Effector memory CD4-positive, alpha-beta T cell (primary cell): ENCODE data around the gene KISS1R.

Source experiments
- DNase-seq, 3 donors: peaks; one replicate each; pipeline ENCODE4 v3.0.0-alpha.2; 2020
- H3K27ac ChIP-seq: 2 replicates; pipeline ENCODE4 v1.7.0; 2013; ENCODE audit warnings: mild to moderate bottlenecking, low read length, moderate library complexity; ENCODE audit not compliant: insufficient read depth, poor library complexity, severe bottlenecking
- H3K27me3 ChIP-seq: replicated peaks from 2 replicates; pipeline ENCODE4 v1.7.0; 2013; ENCODE audit warnings: mild to moderate bottlenecking, low read length; ENCODE audit not compliant: insufficient read depth, control insufficient read depth, poor library complexity, severe bottlenecking
- H3K36me3 ChIP-seq: 2 replicates; pipeline ENCODE4 v1.7.0; 2013; ENCODE audit warnings: mild to moderate bottlenecking, low read length, moderate library complexity; ENCODE audit not compliant: control insufficient read depth, insufficient read depth
- H3K4me1 ChIP-seq: 2 replicates; pipeline ENCODE4 v1.7.0; 2013; ENCODE audit warnings: low read length, mild to moderate bottlenecking; ENCODE audit not compliant: control insufficient read depth, insufficient read depth, poor library complexity, severe bottlenecking
- H3K4me3 ChIP-seq: 2 replicates; pipeline ENCODE4 v1.7.0; 2013; ENCODE audit warnings: low read length, low read depth, mild to moderate bottlenecking; ENCODE audit not compliant: insufficient read depth, poor library complexity, severe bottlenecking
- H3K9me3 ChIP-seq: 2 replicates; pipeline ENCODE4 v1.7.0; 2013; ENCODE audit warnings: mild to moderate bottlenecking, low read length, moderate library complexity; ENCODE audit not compliant: control insufficient read depth

The KISS1R gene

DNA sequence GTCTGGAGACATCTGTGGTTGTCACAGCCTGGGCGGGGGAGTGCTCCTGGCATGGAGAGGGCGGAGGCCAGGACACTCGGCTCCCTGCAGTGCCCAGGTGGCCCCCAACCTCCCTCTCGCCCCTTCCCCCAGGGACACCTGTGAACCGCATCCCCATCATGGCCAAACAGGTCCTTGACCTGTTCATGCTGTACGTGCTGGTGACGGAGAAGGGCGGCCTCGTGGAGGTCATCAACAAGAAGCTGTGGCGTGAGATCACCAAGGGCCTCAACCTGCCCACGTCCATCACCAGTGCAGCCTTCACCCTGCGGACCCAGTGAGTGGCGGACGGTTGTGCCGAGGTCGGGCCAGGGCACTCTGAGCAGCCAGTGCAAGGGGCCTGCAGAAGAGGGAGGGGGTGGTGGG is 47.0 kb downstream of the KISS1R start:
- H3K27ac ChIP-seq = no peak overlapping the region
- DNase-seq = no peak
- H3K9me3 ChIP-seq = no peaks in the 10 kb centered on the region
- no peak overlapping the region for H3K4me3 ChIP-seq
- H3K36me3 ChIP-seq = no peaks in the 10 kb centered on the region
- no peaks in the 10 kb centered on the region for H3K4me1 ChIP-seq
- no peaks in the 10 kb centered on the region for H3K27me3 ChIP-seq

- Histone ChIP-seq H3K36me3 (no peaks in the 10 kb centered on the region), H3K9me3 (no peaks in the 10 kb centered on the region)
- no peak for DNase-seq
Observed at GRCh38 chr19:964761-965694, 47.9 kb downstream of the KISS1R start.

GRCh38 chr19:966485-967088 is 49.5 kb downstream of the KISS1R start:
- H3K9me3 ChIP-seq = peaks cover 5% of the 10 kb centered on the region
- no peak for DNase-seq
- H3K4me3 ChIP-seq = no peak overlapping the region
- H3K27me3 ChIP-seq = no peaks in the 10 kb centered on the region
- peaks cover 10% of the 10 kb centered on the region for H3K36me3 ChIP-seq
- no peaks in the 10 kb centered on the region for H3K4me1 ChIP-seq
- H3K27ac ChIP-seq = no peak overlapping the region

More at GRCh38 chr19:964761-965694, 47.9 kb downstream of the KISS1R start:
- Histone ChIP-seq H3K27me3 (no peaks in the 10 kb centered on the region), H3K4me3 (no peak overlapping the region), H3K27ac (no peak overlapping the region), H3K4me1 (no peaks in the 10 kb centered on the region)
